Dermis blood vessel endothelial cell (primary cell): ENCODE results near the gene FBXL20. TPM values are rescaled to one million over a fixed set of nuclear protein-coding genes. Genes with fewer than 3 reads are reported as not detected.
"Not testable (repeated sequence)": the region's sequence is repeated elsewhere in the genome, so short reads cannot be mapped to it uniquely, and the experiment has no call there.

Experiments
- DNase-seq: peaks from one replicate; pipeline ENCODE4 v3.0.0; 2010
- total RNA-seq: library from RNA; depleted of rRNA; stranded (reverse); fragments of >200 nt; gene quantifications from 2 replicates; pipeline ENCODE4 v1.2.3, GENCODE V29; 2014

Gene FBXL20
- total RNA-seq, 1 donor from 2014 or later: 23.3 TPM

- no peak for DNase-seq
Observed at GRCh38 chr17:39327109-39327508, 74.3 kb downstream of the FBXL20 start.

- DNase-seq: no peak
Observed at GRCh38 chr17:39325528-39326240, 75.7 kb downstream of the FBXL20 start.

GRCh38 chr17:39318636-39319035 lies 82.8 kb downstream of the FBXL20 start:
- DNase-seq: no peak

GRCh38 chr17:39306509-39307212 lies 94.8 kb downstream of the FBXL20 start:
- DNase-seq: peak; percentile 3

- DNase-seq: no peak
Observed at GRCh38 chr17:39305978-39306377, 95.4 kb downstream of the FBXL20 start.

- no peak for DNase-seq
Observed at GRCh38 chr17:39304188-39304587, 97.2 kb downstream of the FBXL20 start.

- no peak for DNase-seq
Observed at GRCh38 chr17:39294060-39294459, 107.4 kb downstream of the FBXL20 start.

GRCh38 chr17:39292546-39292945 lies 108.9 kb downstream of the FBXL20 start:
- DNase-seq: not testable (repeated sequence)

GRCh38 chr17:39286513-39286912 lies 114.9 kb downstream of the FBXL20 start:
- DNase-seq: not testable (repeated sequence)

- no peak for DNase-seq
Observed at GRCh38 chr17:39284685-39285084, 116.7 kb downstream of the FBXL20 start.

GRCh38 chr17:39283896-39284295 lies 117.5 kb downstream of the FBXL20 start:
- no peak for DNase-seq

- DNase-seq: no peak
Observed at GRCh38 chr17:39283098-39283497, 118.3 kb downstream of the FBXL20 start.

- DNase-seq: no peak
Observed at GRCh38 chr17:39281806-39282205, 119.6 kb downstream of the FBXL20 start.

GRCh38 chr17:39278246-39278645 lies 123.2 kb downstream of the FBXL20 start:
- DNase-seq: not testable (repeated sequence)

- no peak for DNase-seq
Observed at GRCh38 chr17:39277110-39277509, 124.3 kb downstream of the FBXL20 start.

GRCh38 chr17:39276113-39276512 lies 125.3 kb downstream of the FBXL20 start:
- DNase-seq: no peak

GRCh38 chr17:39271546-39271945 lies 129.9 kb downstream of the FBXL20 start:
- DNase-seq: no peak

- DNase-seq: peak; percentile 54
Observed at GRCh38 chr17:39270923-39271322, 130.5 kb downstream of the FBXL20 start.

- DNase-seq: no peak
Observed at GRCh38 chr17:39264119-39264518, 137.3 kb downstream of the FBXL20 start.

GRCh38 chr17:39261286-39261685 lies 140.1 kb downstream of the FBXL20 start:
- no peak for DNase-seq

- DNase-seq: no peak
Observed at GRCh38 chr17:39252788-39253460, 148.5 kb downstream of the FBXL20 start.

GRCh38 chr17:39251997-39252396 lies 149.4 kb downstream of the FBXL20 start:
- DNase-seq: no peak

GRCh38 chr17:39250076-39250475 lies 151.3 kb downstream of the FBXL20 start:
- not testable (repeated sequence) for DNase-seq

- no peak for DNase-seq
Observed at GRCh38 chr17:39246274-39246673, 155.2 kb downstream of the FBXL20 start.
